ENCODE measurements around the gene UBA3. TPM values are rescaled to one million over a fixed set of nuclear protein-coding genes. Genes with fewer than 3 reads are reported as not detected.

UBA3 gene
- total RNA-seq, 2 donors from 2014 or later, result 39.9 to 63.5 TPM

DNA sequence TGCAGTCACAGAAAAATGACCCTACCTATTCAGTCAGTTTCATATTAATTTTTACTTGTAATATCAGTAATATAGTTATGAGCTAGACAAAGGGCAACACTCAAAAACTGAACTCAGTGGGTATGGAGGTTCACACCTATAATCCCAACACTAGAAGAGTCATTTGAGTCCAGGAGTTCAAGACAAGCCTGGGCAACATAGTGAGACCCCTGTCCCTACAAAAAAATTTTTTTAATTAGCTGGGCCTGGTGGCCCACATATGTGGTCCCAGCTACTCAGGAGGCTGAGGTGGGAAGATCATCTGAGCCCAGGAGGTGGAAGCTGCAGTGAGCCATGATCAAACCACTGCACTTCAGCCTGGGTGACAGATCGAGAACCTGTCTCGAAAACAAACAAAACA, 31.2 kb downstream of the UBA3 start:
- H3K9me3 ChIP-seq, result no peaks in the 10 kb centered on the region
- no peak for DNase-seq (ENCODE audit: low spot score)
- H3K36me3 ChIP-seq, result peaks cover 34% of the 10 kb centered on the region
- H3K27ac ChIP-seq, result no peak overlapping the region
- TF ChIP-seq, protein P1, sequence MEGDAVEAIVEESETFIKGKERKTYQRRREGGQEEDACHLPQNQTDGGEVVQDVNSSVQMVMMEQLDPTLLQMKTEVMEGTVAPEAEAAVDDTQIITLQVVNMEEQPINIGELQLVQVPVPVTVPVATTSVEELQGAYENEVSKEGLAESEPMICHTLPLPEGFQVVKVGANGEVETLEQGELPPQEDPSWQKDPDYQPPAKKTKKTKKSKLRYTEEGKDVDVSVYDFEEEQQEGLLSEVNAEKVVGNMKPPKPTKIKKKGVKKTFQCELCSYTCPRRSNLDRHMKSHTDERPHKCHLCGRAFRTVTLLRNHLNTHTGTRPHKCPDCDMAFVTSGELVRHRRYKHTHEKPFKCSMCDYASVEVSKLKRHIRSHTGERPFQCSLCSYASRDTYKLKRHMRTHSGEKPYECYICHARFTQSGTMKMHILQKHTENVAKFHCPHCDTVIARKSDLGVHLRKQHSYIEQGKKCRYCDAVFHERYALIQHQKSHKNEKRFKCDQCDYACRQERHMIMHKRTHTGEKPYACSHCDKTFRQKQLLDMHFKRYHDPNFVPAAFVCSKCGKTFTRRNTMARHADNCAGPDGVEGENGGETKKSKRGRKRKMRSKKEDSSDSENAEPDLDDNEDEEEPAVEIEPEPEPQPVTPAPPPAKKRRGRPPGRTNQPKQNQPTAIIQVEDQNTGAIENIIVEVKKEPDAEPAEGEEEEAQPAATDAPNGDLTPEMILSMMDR (IDR thresholded peaks at IDR 0.05), result no peak
- no peak overlapping the region for H3K4me3 ChIP-seq
- no peaks in the 10 kb centered on the region for H3K27me3 ChIP-seq
- peaks cover 0 to 20% of the 10 kb centered on the region in 2 donors for H3K4me1 ChIP-seq

DNA sequence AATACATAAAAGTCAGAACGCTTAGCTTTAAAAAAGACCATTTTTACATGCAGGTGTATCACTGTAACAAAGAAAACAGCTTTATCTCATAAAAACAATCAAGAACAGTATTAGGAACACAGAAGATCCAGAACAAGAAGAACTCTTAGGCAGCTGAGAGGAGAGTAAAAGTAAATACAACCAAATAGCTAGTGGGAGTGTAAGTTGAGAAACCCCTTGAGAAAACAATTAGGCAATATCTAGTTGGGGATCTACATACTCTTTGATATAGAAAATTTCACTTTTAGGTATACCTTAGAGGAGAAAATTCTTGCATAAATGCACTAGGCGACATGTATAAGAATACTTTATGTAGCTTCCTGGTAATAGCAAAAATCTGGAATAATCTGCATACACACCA, 35.6 kb downstream of the UBA3 start:
- Histone ChIP-seq H3K4me1 (no peaks in the 10 kb centered on the region), H3K4me3 (no peak overlapping the region), H3K27ac (no peak overlapping the region), H3K36me3 (peaks cover 69% of the 10 kb centered on the region), H3K9me3 (no peaks in the 10 kb centered on the region), H3K27me3 (no peaks in the 10 kb centered on the region)
- TF ChIP-seq, protein P1 (IDR thresholded peaks at IDR 0.05), result no peak
- no peak for DNase-seq (ENCODE audit: low spot score)

DNA sequence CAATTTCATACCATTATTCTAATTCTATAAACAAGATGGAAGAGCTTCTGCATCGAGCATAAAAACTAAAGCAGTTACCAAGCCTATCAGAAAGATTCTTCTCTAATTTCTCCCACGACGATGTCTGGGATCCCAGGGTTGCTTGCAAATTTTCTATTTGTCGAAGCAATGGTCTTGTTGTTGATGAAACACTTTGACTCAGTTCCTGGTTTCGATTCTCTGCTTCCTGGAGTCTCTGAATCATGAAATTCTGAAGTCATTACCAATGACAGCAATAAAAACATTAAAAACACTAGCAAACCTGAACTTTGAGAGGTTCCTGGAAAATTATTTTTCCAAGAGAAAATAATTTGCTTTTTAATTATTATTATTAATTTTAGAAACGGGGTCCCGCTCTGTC, 46.7 kb downstream of the UBA3 start:
- DNase-seq (ENCODE audit: low spot score), result no peak
- no peak overlapping the region for H3K4me3 ChIP-seq
- H3K4me1 ChIP-seq, result no peaks in the 10 kb centered on the region
- peaks cover 85% of the 10 kb centered on the region for H3K36me3 ChIP-seq
- no peaks in the 10 kb centered on the region for H3K9me3 ChIP-seq
- no peaks in the 10 kb centered on the region for H3K27me3 ChIP-seq
- TF ChIP-seq, protein P1 (IDR thresholded peaks at IDR 0.05), result no peak
- no peak overlapping the region for H3K27ac ChIP-seq

DNA sequence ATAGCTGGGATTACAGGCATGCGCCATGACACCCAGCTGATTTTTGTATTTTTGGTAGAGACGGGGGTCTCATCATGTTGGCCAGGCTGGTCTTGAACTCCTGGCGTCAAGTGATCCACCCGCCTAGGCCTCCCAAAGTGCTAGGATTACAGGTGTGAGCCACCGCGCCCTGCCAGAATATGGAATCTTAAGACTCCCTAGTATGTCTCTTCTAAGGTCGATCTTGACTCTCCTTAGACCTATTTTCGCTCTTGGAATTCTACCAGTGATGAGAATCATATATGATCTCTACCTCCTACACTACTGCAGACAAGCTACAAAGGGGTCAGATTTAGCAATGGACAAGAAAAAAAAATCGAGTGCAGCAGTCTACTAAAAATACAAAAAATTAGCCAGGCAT, 47.4 kb downstream of the UBA3 start:
- H3K27ac ChIP-seq, result no peak overlapping the region
- no peak for DNase-seq (ENCODE audit: low spot score)
- peaks cover 86% of the 10 kb centered on the region for H3K36me3 ChIP-seq

DNA sequence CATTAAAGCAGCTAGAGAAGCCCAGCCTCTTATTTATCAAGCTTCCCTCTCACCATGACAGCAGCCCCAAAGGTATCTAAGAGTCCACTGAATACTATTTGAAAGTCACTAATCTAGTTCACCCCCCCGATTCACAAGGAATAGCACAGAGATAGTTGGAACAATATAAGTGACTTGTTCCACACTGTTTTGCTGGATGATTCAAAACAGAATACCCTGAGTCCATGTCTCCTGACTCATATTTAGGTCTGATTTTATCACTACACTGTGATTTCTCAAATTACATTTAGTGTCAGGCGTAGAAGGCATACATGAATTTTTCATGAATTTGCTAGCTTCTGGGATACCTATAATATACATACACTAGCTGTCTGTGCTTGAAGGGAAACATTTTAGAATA, 48.0 kb downstream of the UBA3 start:
- Histone ChIP-seq H3K9me3 (no peaks in the 10 kb centered on the region), H3K4me1 (no peaks in the 10 kb centered on the region), H3K4me3 (no peak overlapping the region), H3K27ac (no peak overlapping the region), H3K27me3 (no peaks in the 10 kb centered on the region), H3K36me3 (peaks cover 87% of the 10 kb centered on the region)
- TF ChIP-seq, protein P1 (IDR thresholded peaks at IDR 0.05), result no peak
- no peak for DNase-seq (ENCODE audit: low spot score)

More for the DNA sequence above, 47.4 kb downstream of the UBA3 start:
- H3K4me3 ChIP-seq, result no peak overlapping the region
- TF ChIP-seq, protein P1 (IDR thresholded peaks at IDR 0.05), result no peak
- H3K27me3 ChIP-seq, result no peaks in the 10 kb centered on the region
- H3K4me1 ChIP-seq, result no peaks in the 10 kb centered on the region
- no peaks in the 10 kb centered on the region for H3K9me3 ChIP-seq

DNA sequence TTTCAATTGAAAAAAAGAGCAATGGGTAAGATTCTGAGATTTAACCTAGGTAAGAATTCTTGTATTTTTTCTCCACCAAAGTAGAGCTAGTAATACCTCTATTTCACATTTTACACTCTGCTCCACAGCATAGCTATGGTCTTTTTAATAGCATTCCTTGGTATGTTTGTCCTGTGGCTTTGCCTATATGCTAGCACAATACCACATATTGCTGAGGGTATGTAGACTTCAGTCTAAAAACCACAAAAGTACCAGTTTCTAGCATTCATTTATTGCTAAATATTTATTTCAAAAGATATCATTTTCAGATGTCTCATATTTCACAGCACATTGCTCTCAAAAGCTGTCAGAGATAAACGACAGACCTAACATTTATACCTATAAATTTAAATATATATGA, 48.5 kb downstream of the UBA3 start:
- TF ChIP-seq, protein P1 (IDR thresholded peaks at IDR 0.05), result no peak
- H3K4me3 ChIP-seq, result no peak overlapping the region
- no peaks in the 10 kb centered on the region for H3K9me3 ChIP-seq
- H3K4me1 ChIP-seq, result no peaks in the 10 kb centered on the region
- H3K36me3 ChIP-seq, result peaks cover 91% of the 10 kb centered on the region
- H3K27me3 ChIP-seq, result no peaks in the 10 kb centered on the region
- no peak for DNase-seq (ENCODE audit: low spot score)
- no peak overlapping the region for H3K27ac ChIP-seq

Data from right atrium auricular region (tissue), 2 donors.